Stimulated activated CD8-positive, alpha-beta memory T cell treated with anti-CD3 and anti-CD28 coated beads, Interleukin-4, amount 100 ng/mL, for 48 hours (primary cell): ENCODE measurements around the gene GADL1.

ENCODE experiments used
- DNase-seq: peaks from one replicate; pipeline ENCODE4 v3.0.0-alpha.2; 2020

Gene GADL1

DNA sequence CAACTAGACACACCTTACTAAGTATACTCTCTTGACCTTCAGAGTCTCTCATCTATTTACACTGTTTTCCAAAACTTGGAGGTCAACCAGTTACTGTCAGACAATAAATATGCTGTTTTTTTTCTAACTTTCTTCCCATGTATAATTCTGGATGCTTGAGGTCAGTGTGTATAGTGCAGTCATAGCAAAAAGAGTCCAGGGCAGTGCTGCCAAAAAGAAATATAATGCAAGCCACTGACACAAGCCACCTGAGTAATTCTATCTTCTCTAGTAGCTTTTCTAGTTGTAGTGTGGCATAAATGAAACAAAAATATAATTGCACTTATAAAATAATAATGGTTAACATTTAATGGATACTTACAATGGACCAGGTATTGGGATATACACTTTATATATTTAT is 21.6 kb downstream of the GADL1 start:
- DNase-seq = no peak

DNA sequence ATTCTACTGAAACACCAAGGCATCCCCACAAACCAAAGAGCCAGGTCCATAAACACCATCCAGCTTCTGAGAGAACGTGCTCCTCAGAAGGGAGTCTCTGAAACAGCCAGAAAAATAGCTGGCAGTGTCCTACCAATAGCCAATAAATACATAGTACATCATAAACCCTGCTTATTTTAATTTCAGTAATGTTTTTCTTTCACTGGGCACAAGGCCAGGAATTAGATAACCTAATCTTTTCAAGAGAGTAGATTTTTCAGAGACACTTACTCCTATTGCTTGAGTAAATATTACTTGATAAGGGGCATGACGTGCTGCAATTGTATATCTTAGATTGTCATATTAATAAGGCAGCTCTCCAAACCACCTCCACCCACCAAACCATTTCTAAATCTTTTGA is 22.7 kb downstream of the GADL1 start:
- DNase-seq = no peak

DNA sequence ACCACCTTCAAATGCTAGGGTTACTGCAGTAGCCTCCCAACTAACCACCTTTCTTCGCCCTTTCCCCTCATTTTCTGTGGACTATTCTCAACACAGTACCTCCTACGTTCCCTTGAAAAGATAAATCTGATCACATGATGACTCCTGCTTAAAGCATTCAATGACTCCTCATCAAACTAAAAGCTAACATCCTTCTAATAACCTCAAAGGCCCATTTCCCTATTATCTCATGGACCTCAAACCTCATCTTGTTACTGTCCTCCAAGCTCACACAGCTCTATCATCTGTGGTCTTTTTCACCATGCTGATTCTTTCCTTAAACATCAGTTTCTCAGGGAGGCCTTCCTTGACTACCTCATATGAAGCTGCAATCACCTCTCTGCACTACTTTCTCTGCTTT is 29.6 kb downstream of the GADL1 start:
- no peak for DNase-seq

DNA sequence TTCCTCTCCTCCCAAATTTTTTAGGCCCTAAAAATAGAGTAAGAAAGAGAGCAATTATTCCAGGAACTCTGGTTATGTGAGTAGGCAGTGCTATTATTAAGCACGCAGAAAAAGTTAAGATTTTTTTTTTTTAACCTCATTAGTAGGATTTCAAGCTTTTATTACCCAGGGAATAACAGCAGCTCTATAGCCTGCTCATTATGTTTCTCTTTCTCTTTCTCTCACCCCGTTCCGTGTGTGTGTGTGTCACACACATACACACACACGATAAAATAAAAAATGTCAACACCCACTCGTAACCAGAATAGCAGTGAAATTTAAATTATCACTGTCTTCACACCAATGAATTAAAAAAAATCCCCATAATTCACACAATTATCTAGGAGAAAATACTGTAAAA is 30.3 kb downstream of the GADL1 start:
- DNase-seq = no peak

DNA sequence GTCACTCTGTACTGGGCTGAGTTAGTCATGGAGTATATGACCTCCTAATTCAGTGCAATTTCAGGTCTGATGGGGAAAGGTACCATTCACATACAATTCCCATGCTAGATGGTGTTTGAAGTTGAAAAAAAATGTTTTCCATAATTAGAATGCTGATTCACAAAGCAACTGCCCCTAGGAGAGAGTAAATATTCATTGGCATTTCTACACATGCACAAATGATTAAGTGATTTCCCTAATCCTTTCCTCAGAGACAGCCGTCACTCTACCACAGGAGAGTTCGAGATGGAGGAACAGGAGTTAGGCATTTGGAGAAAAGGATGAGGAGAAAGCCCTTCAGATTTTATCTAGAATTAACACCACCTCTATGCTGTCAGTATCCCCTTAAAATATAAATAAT is 32.5 kb downstream of the GADL1 start:
- DNase-seq = no peak

DNA sequence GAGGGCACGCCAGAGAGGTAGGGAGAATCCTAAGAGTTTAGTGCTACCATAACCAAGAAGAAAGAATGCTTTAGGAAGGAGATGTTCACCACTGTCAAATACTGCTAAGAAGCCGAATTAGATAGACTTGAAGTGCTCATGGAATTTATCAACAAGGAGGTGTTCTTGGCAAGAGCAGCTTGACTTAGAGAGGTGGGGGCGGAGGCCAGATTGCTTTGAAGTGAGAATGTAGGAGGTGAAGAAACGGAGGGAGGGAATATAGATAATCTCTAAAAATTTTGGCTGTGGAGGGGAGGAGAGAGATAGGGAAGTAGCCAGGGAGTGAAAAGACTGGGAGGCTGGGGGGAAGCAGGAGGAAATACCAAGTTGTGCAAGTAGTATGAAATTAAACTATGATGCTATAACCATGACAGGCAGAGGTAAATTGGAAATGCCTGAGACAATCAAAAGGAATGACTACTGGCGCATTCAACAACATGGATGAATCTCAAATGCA is 35.5 kb downstream of the GADL1 start:
- DNase-seq = no peak

DNA sequence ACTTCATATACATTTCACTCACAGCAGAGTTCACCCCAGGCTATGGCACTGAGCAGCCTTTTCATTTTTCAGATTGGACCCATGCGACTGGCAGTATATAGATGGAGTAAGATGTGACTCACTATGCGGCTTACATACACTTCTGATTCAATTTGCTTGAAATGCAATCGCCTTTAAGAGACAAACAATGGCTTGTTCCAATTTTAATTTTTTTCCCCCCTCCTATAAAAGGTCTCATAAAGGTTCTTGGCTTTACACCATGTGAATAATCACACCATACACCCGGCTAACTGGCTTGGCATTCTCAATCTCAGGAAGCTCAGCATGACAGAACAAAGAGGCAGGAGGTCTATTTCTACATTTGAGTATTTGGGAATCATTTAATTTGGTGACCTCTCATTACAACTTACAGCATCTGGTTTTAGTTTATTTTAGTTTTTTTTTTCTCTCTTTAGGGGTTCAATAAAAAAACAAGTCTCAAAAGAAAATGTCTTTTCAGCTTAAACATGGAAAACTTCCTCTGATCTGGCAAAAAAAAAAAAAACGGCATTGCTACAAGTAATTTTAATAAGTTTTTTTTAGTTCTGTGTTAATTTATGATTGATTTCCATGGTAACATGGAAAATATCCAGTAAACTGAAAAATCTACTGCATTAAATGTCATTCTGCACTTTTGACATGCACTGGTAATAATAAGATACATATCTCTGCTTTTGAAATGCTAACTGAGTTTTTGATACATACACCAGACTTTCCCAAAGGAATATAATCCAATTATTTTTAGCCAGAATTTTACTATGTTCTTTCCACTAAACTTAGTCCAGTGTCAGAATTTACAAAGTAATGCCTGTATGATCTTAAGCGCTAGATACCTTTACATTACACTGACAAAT is 38.8 kb downstream of the GADL1 start:
- DNase-seq = no peak

DNA sequence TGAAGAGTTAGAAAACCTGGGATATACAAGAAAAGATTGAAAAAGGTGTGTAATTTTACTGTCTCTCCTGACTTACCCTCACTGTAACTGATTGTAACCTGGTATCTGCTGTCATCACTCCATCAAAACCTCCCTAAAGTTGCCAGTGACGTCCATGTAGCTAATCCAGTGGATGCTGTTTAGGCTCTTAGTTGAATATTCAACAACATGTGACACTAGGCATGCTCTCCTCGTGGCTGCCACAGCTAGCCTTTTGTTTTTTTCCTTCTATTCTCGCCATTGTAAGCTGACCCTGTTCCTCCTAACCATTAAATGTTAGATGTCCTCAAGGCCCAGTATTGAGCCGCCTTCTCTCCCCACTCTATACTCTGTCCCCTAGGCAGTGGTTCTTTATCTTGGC is 41.6 kb downstream of the GADL1 start:
- DNase-seq = no peak

DNA sequence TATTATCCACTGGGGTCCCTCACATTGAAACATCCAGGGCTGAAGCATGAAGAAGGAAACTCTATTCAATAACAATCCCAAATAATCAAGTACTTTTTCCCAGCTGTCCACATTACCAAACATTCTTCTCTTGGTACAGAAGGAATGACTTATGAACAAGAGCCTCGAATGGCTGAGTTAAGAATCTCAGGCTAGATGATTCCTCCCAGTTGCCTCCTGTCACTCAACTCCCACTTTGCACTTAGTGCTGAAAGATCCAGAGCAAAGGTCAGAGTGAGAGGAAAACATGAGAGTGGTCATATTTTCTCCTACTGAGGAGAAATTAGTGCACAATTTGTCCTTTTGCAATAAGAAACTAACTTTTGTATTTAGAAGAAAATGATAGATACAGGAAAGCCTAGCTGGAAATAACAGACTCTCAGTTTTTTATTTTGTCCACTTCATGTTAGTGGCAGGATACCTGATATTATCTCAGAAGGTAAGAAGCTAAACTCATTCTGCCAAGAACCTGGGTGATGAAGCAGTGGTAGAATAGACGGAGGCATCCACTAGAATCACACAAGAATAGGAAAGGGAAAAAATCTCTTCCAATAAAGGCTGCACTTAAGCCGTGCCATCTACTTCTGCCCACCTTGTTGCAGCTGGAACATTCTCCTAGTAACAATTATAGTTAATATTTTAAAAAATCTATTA is 46.2 kb downstream of the GADL1 start:
- no peak for DNase-seq

DNA sequence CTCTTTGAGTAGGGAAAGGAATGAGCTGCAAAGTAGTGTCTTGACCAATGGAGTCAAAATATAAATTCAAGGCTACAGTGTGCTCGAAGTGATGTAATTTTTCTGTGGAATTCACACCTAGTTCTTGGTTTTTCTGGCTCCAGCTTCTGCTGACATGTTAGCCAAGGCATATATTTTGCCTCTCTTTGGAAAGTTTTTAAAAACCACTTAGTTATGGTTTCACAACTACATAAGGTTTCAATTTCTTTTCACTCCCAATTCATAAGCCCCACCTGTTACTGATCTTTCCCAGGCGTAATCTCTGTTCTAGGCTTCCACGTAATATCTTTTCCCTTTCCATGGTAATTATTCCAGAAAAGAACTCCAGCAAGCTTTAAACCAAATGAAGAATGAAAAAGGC is 46.9 kb downstream of the GADL1 start:
- no peak for DNase-seq

DNA sequence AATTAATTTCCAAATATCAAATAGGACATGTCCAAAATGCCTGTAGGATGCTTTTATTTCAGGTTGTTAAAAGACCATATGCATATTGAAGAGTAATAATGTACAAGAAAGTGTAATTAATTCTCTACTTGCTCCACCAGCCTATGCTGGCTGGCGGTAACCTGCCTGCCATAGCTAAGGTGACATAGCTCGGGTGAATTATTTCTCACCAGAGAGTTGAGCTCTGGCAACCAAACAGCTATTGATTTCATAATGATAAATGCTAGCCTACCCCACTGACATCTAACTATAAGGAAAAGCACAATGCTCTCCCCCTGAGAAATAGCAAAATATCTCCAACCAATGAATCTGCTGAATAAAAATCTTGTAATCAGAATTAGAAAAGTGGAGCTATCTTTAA is 48.9 kb downstream of the GADL1 start:
- no peak for DNase-seq

DNA sequence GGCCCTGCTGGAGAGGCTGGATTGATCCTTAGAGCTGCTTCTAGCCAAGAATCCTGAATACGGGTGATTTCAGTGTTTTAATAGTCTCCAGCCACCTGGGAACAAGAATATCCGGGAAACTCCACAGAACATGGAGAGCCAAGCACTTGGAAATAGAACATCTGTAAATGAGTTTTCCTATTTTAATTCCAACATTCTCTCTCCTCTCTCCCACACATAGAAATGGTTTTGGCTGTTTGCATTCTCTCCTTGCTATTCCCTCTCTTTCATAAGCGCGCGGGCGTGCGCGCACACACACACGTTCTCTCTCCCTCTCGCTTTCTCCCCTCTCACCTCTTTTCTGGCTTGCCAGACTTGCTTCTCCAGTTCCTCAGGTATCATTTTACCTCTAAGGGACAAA is 50.6 kb downstream of the GADL1 start:
- DNase-seq = no peak

DNA sequence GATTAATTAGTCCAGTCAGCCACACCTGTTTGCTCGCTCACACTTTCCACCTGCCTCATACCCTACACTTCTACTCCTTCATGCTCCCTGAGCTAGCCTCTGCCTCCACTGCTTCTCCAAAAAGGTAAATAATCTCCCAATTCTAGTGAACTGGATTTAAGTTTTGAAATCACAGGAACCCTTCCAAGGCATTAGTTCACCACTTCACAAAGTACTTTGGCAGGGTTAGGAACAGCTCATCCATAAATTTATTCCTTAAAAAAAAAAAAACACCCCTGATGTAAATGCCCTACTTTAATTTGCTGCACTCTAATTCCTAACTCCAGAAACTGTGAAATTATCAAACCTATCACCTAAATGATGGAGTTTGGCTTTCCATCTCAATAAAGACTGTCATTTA is 58.3 kb downstream of the GADL1 start:
- DNase-seq = no peak

DNA sequence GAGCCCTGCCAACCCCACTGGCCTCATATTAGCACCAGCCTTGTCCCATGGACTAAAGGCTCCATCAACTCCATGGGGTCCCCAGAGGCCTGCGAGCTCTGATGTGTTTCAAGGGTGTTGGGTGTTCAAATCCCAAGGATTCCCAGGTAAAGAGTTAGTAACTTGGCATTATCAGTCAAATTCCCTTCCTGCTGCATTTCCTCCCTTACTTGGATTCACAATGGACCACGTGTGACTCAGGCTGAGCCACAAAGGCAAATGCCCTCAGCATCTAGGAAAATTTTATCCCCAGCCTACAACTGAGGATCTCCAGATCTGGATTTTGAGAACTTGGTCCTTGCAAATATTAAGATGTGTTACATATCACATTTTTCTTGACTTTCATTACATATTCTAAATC is 58.8 kb downstream of the GADL1 start:
- DNase-seq = no peak

DNA sequence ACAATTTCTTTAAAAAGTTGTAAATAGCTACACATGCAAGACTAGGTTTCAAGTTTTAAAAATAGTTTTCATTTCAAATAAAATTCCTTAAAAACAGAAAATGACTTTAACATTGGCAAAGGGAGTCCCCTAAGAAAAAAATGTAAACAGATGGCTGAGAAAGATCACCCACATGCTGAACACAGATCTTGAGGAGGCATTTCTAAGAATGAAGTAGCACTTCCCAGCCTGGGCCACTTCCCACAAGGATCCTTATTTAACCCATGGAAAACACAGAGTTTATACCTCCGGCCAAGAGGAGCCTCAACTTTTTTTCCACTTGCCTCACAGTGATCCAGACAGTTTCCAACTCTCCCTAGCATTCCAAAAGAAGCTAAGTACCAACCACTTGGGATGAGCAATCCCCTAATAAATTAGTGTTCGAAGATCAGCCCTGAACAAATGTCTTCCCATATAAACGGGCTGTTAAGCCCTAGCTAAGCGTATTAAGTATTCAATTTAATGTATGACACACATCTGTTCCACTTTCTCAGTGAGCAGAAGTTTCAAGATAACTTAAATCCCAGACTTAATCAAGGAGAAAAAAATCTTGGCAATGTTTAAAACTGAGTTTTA is 61.4 kb downstream of the GADL1 start:
- DNase-seq = no peak

DNA sequence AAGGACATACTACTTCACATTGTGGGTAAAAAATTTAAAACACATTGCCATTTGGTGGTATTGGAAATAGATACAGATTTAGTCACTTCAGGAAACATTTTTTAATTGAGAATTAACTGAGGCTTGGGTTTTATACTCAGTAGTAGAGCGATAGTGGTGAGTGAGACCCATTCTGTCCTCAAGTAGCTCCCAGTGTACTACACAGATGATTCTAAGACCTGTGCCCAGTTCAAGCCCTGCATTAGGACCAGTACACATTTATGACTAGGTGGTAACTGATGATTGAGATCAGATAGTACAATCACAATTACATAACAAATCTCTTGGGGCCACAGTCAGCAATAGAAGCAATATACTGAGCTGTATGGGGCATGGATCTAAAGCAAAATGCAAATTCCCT is 67.4 kb downstream of the GADL1 start:
- DNase-seq = no peak

DNA sequence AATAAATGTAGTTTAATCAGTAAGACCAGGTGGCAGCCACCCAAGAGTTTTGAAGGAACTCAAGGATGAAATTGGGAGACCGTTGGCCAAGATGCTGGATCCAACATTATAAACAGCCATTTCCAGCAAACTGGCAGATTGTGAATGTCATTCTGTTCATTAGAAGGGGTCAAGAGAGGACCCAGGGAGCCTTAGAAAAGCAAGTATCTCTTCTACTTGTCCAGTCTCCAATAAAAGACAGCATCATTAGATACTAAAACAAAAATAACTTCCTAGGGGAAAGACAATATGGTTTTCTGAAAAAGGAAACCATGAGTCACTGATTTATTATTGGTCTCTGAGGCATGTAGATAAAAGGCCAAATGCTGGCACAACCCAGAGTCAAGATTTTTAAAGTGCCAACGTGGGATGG is 67.9 kb downstream of the GADL1 start:
- DNase-seq = no peak

DNA sequence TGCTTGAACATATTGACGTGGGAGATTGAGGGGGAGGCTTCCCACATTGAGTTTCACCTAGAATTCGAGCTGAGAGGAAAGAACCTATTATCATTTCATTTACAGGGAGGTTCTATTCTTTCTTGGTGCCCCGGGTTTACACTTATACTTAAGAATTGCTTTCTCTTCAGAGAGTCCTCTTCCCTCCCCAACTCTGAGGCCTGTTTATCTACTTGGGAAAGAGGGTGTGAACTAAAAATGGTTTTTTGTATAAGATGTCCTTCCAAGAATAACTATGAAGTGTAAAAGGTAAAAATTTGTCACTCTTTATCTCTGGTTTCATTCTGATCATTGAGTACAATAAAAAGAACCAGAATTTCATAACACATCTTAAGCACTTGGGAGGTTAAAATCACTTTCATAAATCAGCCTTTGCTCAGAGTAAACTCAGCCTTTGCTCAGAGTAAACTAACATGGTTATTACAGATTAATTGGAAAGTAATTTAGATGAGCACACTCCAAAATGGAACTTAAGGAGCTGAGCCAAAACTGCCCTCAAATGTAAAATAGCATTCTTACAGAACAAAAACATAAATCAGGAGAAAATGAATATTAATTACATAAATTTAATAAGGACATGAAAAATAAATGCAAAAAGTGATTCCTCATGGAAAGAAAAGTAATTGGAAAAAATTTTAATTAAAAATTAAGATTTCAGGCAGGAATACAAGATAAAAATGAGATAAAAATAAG is 75.2 kb downstream of the GADL1 start:
- no peak for DNase-seq

DNA sequence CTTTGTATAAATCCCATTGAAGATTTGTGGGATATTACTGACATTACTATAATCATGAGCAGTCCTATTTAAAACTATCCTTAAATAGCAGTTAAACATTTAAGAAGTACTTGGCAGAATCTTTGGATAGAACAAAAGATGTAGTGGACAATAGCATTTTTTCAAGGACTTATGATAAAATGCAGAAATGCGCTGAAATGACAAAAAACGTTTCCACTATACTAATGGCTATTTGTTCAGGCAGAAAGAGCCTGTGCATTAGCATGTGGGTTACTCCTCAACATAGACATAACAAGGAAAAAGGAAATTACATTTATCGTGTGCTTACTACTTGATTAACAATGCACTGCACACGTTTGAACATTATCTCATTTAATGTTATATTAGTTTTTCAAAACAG is 80.7 kb downstream of the GADL1 start:
- no peak for DNase-seq

DNA sequence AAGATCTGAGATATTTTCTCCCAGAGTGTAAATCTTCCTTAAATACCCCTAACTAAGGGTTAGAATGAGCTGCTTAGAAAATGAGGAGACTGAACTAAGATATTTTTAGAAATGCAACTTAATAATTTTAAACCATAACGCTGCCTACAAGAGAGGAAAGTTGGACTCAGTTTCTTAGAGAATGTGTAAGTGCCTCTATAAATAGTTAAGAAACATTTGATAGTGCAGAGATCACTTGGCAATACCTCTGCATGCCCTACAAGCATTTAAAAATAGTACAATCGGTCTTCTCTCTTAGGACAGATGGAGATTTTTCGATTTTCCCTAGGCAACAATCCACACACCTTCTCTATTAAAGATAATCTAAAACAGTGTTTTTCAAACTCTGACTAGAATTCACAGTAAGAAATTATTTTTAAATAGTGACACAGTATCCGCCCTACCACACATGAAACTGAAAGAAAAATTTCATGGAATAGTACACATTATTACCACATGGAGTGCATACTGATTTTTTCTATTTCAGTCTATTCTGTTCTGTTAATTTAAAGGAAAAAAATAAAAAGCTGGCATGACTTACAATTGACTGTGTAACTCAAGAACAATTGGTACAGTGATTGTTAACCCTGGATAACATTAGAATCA is 83.2 kb downstream of the GADL1 start:
- no peak for DNase-seq

DNA sequence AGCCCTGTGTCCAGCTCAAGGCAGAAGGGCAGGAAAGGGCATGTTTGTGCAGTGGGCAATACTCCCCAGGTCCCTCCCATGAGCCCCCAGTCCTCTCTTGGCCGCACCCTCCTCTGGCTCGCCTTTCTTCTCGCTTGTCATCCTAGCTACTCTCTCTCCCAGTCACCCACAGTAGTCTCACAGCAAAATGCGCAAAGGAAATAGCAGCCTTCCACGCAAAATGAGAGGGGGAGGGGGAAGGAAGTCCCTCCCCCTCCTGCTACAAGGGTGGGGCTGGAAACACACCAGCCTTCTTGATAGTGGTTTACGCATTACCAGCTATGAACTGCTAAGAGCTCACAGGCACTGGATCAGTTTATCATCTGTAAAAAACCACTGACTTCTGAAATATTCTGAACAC is 83.8 kb downstream of the GADL1 start:
- DNase-seq = no peak

DNA sequence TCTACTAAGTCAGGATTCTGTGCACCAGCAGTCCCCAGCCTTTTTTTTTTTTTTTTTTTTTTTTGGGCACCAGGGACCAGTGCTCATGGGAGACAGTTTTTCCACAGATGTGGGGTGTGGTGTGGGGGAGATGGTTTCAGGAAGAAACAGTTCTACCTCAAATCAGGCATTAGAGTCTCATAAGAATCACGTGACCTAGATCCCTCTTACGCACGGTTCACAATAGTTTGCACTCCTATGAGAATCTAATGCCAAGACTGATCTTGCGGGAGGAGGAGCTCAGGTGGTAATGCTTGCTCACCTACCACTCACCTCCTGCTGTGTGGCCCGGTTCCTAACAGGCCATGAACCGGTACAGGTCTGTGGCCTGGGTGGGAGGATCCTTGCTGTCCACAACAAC is 88.8 kb downstream of the GADL1 start:
- DNase-seq = no peak

DNA sequence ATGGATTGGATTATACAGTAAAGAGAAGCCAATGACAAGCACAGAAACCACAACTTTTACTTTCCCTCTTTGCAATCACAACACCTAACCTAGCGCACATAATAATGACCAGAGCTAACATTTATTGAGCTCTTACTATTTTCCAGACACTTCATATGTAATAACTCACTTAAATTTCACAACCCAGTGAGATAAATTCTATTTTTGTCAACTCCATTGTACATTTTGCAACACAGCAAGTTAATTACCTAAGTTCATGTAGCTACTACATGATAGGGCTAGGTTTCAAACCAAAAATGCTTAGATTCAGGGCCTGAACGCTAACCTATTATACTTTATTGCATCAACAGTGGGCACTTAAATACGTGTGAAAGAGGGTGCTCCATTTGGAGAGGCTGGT is 89.5 kb downstream of the GADL1 start:
- no peak for DNase-seq
